Kidney (tissue), 14 donors: Measurements from ENCODE around the gene PIGL. TPM values are rescaled to one million over a fixed set of nuclear protein-coding genes. Genes with fewer than 3 reads are reported as not detected.
A peak's percentile ranks its signal among the peaks of the same experiment; 100 is the strongest.
"Not testable (repeated sequence)": the region's sequence is repeated elsewhere in the genome, so short reads cannot be mapped to it uniquely, and the experiment has no call there.

ENCODE experiments used
- DNase-seq, 5 donors: peaks; one replicate each; pipeline ENCODE4 v3.0.0-alpha.2; 2013 to 2020
- FAIRE-seq: peaks from 2 replicates; lab custom pipeline; 2012; peaks lifted over from hg19 to GRCh38; lab: Jason Lieb, UNC
- H3K27ac ChIP-seq, 2 donors: one replicate each; pipeline ENCODE4 v1.7.0; 2013; ENCODE audit warnings: low read depth in 2 of 2, low read length in 2 of 2, inconsistent platforms in 1 of 2
- H3K27me3 ChIP-seq: one replicate; pipeline ENCODE4 v1.7.1; 2013; ENCODE audit warnings: low read length, inconsistent platforms; ENCODE audit not compliant: control insufficient read depth, insufficient read depth
- H3K36me3 ChIP-seq, 3 donors: one replicate each; pipeline versions ENCODE4 v1.7.0 to v1.7.1; 2013; ENCODE audit warnings: low read length in 3 of 3, control low read depth in 1 of 3, inconsistent platforms in 1 of 3; ENCODE audit not compliant: insufficient read depth in 3 of 3, control insufficient read depth in 2 of 3
- H3K4me1 ChIP-seq, 3 donors: one replicate each; pipeline versions ENCODE4 v1.7.0 to v1.7.1; 2013; ENCODE audit warnings: low read length in 3 of 3, inconsistent platforms in 1 of 3, low read depth in 1 of 3; ENCODE audit not compliant: control insufficient read depth in 2 of 3, insufficient read depth in 2 of 3
- H3K4me3 ChIP-seq, 3 donors: one replicate each; pipeline versions ENCODE4 v1.7.0 to v1.8.1; 2013; ENCODE audit warnings: low read length in 3 of 3, control low read depth in 1 of 3, inconsistent platforms in 1 of 3
- H3K9ac ChIP-seq, 3 donors: one replicate each; pipeline versions ENCODE4 v1.7.0 to v1.7.1; 2013; ENCODE audit warnings: low read length in 3 of 3, control low read depth in 1 of 3, inconsistent platforms in 1 of 3
- H3K9me3 ChIP-seq, 3 donors: one replicate each; pipeline versions ENCODE4 v1.7.0 to v1.7.1; 2013; ENCODE audit warnings: low read length in 3 of 3, control low read depth in 1 of 3, inconsistent platforms in 1 of 3; ENCODE audit not compliant: control insufficient read depth in 2 of 3, insufficient read depth in 1 of 3
- CTCF ChIP-seq: IDR thresholded peaks from 3 replicates; pipeline ENCODE4 v1.5.1; 2012; ENCODE audit warnings: mild to moderate bottlenecking, moderate library complexity, borderline replicate concordance; ENCODE audit not compliant: insufficient read depth; ENCODE audit errors: extremely low read depth
- intact Hi-C: fragments of 100-400 bp; cut with DNase I; formaldehyde crosslinking; loops from one replicate; pipeline ENCODE4 v1.11.1; 2022
- polyA plus RNA-seq: library from polyadenylated mRNA; stranded (reverse); fragments of 350-450 nt; fragmentation: Illumina TruSeq; extraction: RNeasy Lipid Tissue Mini Kit (QIAGEN cat#74804); gene quantifications from one replicate; pipeline ENCODE4 v1.2.3, GENCODE V29; 2014; ENCODE audit warnings: low read depth, low replicate concordance; ENCODE audit not compliant: insufficient read depth
- total RNA-seq: library from RNA; stranded (reverse); fragmentation: NEBNext Ultra II Directional; extraction: Animal tissue kit (Norgen Biotek cat#: 25700); gene quantifications from one replicate; pipeline ENCODE4 v1.2.1, GENCODE V29; 2021
- donor health status: control.
- donor health status: control.
- donor health status: control.
- donor health status: control.
- donor health status: control.
- donor health status: DM: yes; HTN: yes; CAD: no.
- donor health status: Normal renal cell carcinoma (clear cell type).

Gene PIGL
- total and polyA plus RNA-seq, 2 donors from 2014 or later, result 13.6 to 33.5 TPM

GRCh38 chr17:16199093-16199492, 17.9 kb upstream of the PIGL start:
- H3K9me3 ChIP-seq, result no peaks in the 10 kb centered on the region
- FAIRE-seq (no peak), DNase-seq (peak in 1 of 5 donors; percentile 31)
- intact Hi-C loops, result no loop called here
- no peak for TF ChIP-seq CTCF
- peaks cover 0 to 3% (median 3%) of the 10 kb centered on the region in 3 donors for H3K36me3 ChIP-seq
- H3K27ac ChIP-seq, result peak overlapping the region; percentile 40 to 48
- H3K4me3 ChIP-seq, result peak overlapping the region in 1 of 3 donors; percentile 31
- H3K4me1 ChIP-seq, result peaks cover 0 to 21% (median 3%) of the 10 kb centered on the region in 3 donors
- H3K27me3 ChIP-seq, result no peaks in the 10 kb centered on the region
- H3K9ac ChIP-seq, result no peak overlapping the region

GRCh38 chr17:16201693-16202131, 15.3 kb upstream of the PIGL start:
- peaks cover 0 to 26% (median 3%) of the 10 kb centered on the region in 3 donors for H3K4me1 ChIP-seq
- FAIRE-seq, H3K27ac ChIP-seq, H3K27me3 ChIP-seq, H3K9me3 ChIP-seq, H3K9ac ChIP-seq, H3K4me3 ChIP-seq, intact Hi-C loops, DNase-seq, H3K36me3 ChIP-seq: not testable (repeated sequence)

- peaks cover 0 to 26% (median 3%) of the 10 kb centered on the region in 3 donors for H3K4me1 ChIP-seq
- FAIRE-seq, H3K27me3 ChIP-seq, intact Hi-C loops, H3K4me3 ChIP-seq, H3K9ac ChIP-seq, H3K9me3 ChIP-seq, H3K36me3 ChIP-seq: not testable (repeated sequence)
- DNase-seq, result peak in 1 of 5 donors; percentile 7
- H3K27ac ChIP-seq, result peak overlapping the region; percentile 20 to 61
Measured at GRCh38 chr17:16202554-16203500, 14.2 kb upstream of the PIGL start.

GRCh38 chr17:16204763-16205162, 12.2 kb upstream of the PIGL start:
- DNase-seq, H3K27ac ChIP-seq, H3K9me3 ChIP-seq, H3K36me3 ChIP-seq, FAIRE-seq, H3K9ac ChIP-seq, H3K27me3 ChIP-seq, H3K4me3 ChIP-seq, intact Hi-C loops: not testable (repeated sequence)
- H3K4me1 ChIP-seq, result peaks cover 0 to 17% (median 0%) of the 10 kb centered on the region in 3 donors

- intact Hi-C loops, result no loop called here
- TF ChIP-seq CTCF, result no peak
- H3K4me1 ChIP-seq, result peaks cover 3 to 5% (median 4%) of the 10 kb centered on the region in 3 donors
- H3K4me3 ChIP-seq, result no peak overlapping the region
- no peaks in the 10 kb centered on the region for H3K36me3 ChIP-seq
- H3K27me3 ChIP-seq, result no peaks in the 10 kb centered on the region
- H3K9me3 ChIP-seq, result no peaks in the 10 kb centered on the region
- DNase-seq (no peak), FAIRE-seq (no peak)
- no peak overlapping the region for H3K9ac ChIP-seq
- H3K27ac ChIP-seq, result no peak overlapping the region
Measured at GRCh38 chr17:16211590-16211989, 5.4 kb upstream of the PIGL start.
